DND-41 (cell line): Measurements from ENCODE around the gene MARCHF10.

ENCODE experiments used
- ATAC-seq: fragments of 200-7000 bp; cut with Tn5 transposase; 3 replicates; pipeline ENCODE4 v1.9.1; 2021; ENCODE audit warnings: low read depth; ENCODE audit not compliant: insufficient read depth
- DNase-seq: peaks from one replicate; pipeline ENCODE4 v3.0.0-alpha.2; 2020
- H2AFZ ChIP-seq: 2 replicates; pipeline ENCODE4 v1.6.0; 2012; ENCODE audit warnings: low read depth, low read length
- H3K27ac ChIP-seq: 2 replicates; pipeline ENCODE4 v1.5.1; 2012; ENCODE audit warnings: low read length, inconsistent platforms
- H3K27me3 ChIP-seq: fragments of 200-600 bp; sonication (generic); 2 replicates; pipeline ENCODE4 v1.6.0; 2012; ENCODE audit warnings: low read length, mild to moderate bottlenecking, inconsistent platforms; ENCODE audit not compliant: insufficient read depth, poor library complexity
- H3K36me3 ChIP-seq: 2 replicates; pipeline ENCODE4 v1.5.1; 2012; ENCODE audit warnings: low read length, inconsistent platforms; ENCODE audit not compliant: insufficient read depth
- H3K4me1 ChIP-seq: 2 replicates; pipeline ENCODE4 v1.5.1; 2012; ENCODE audit warnings: mild to moderate bottlenecking, low read length; ENCODE audit not compliant: insufficient read depth
- H3K4me2 ChIP-seq: 2 replicates; pipeline ENCODE4 v1.6.0; 2012; ENCODE audit warnings: mild to moderate bottlenecking, moderate library complexity, low read length, inconsistent platforms; ENCODE audit not compliant: insufficient read depth
- H3K4me3 ChIP-seq, 2 experiments: fragments of 200-600 bp in 1 of 2; shearing (Covaris generic) in 1 of 2; 2 replicates each; pipeline ENCODE4 v1.5.1; 2012 to 2016; ENCODE audit warnings: inconsistent platforms in 2 of 2, low read length in 2 of 2, mild to moderate bottlenecking in 2 of 2, low read depth in 1 of 2, moderate library complexity in 1 of 2
- H3K79me2 ChIP-seq: 2 replicates; pipeline ENCODE4 v1.6.0; 2012; ENCODE audit warnings: low read length, inconsistent platforms; ENCODE audit not compliant: insufficient read depth
- H3K9ac ChIP-seq: 2 replicates; pipeline ENCODE4 v1.6.0; 2012; ENCODE audit warnings: low read depth, mild to moderate bottlenecking, inconsistent platforms, low read length, moderate library complexity
- H3K9me3 ChIP-seq: 2 replicates; pipeline ENCODE4 v1.5.1; 2012; ENCODE audit warnings: low read length, moderate library complexity, mild to moderate bottlenecking, inconsistent platforms; ENCODE audit not compliant: insufficient read depth, severe bottlenecking
- H4K20me1 ChIP-seq: 2 replicates; pipeline ENCODE4 v1.6.0; 2012; ENCODE audit warnings: low read length; ENCODE audit not compliant: insufficient read depth
- CTCF ChIP-seq: IDR thresholded peaks from 2 replicates; pipeline ENCODE4 v1.5.1; 2012; ENCODE audit warnings: borderline replicate concordance, low read length, moderate library complexity, mild to moderate bottlenecking; ENCODE audit not compliant: poor library complexity, severe bottlenecking; ENCODE audit errors: extremely low read depth
- EZH2 ChIP-seq: IDR thresholded peaks from 3 replicates; pipeline ENCODE4 v1.6.1; 2012; ENCODE audit warnings: borderline replicate concordance, low read depth, mild to moderate bottlenecking, moderate library complexity, low read length, inconsistent platforms; ENCODE audit not compliant: severe bottlenecking

The MARCHF10 gene

DNA sequence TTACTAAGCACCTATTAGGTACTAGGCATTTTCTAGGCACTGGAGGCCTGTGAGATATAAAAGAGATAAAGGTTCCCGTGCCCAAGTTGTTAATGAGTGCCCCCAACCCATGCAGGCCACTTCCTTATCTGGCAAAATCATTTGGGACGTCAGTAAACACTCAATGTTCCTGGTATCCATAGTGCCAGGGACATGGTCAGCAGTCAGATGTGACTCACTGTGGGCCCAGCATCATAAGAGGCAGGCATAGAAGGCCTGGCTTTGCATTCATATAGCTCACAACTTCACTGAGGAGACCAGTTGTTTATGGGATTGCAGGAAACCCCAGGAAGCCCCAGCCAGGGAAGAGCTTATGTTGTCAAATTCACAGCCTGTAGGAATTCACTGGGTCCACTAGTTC lies 99.5 kb downstream of the MARCHF10 start:
- Histone ChIP-seq H3K4me3 (no peak overlapping the region), H3K79me2 (no peaks in the 10 kb centered on the region), H3K27me3 (peaks cover 27% of the 10 kb centered on the region), H3K9ac (no peak overlapping the region), H3K36me3 (no peaks in the 10 kb centered on the region), H3K4me1 (peaks cover 9% of the 10 kb centered on the region), H2AFZ (no peak overlapping the region), H3K4me2 (no peak overlapping the region), H3K27ac (no peak overlapping the region), H3K9me3 (no peaks in the 10 kb centered on the region), H4K20me1 (no peaks in the 10 kb centered on the region)
- no peak for TF ChIP-seq EZH2
- no peak for TF ChIP-seq CTCF
- DNase-seq (no peak), ATAC-seq (no peak)

DNA sequence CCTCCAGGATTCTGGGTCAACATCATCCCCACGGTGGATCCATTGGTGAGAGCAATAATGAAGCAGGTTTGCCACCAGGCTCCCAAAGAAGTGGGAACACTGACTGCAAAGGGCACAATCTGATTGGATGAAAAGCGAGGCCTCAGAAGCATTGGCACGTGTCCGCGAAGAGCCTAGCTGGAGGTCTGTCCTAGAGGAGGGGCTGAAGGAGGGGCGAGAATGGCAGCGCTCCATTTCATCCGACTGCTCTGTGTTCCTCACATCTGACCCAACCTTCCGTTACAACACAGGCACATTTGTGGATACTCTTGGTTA lies 100.7 kb downstream of the MARCHF10 start:
- H3K27ac ChIP-seq = no peak overlapping the region
- TF ChIP-seq CTCF (no peak), EZH2 (no peak)
- ATAC-seq = no peak
- H2AFZ ChIP-seq = no peak overlapping the region
- peaks cover 13% of the 10 kb centered on the region for H3K4me1 ChIP-seq
- peaks cover 27% of the 10 kb centered on the region for H3K27me3 ChIP-seq
- no peak overlapping the region for H3K4me2 ChIP-seq
- no peaks in the 10 kb centered on the region for H4K20me1 ChIP-seq
- H3K9me3 ChIP-seq = no peaks in the 10 kb centered on the region
- H3K79me2 ChIP-seq = no peaks in the 10 kb centered on the region
- no peak for DNase-seq
- no peak overlapping the region for H3K9ac ChIP-seq
- H3K36me3 ChIP-seq = no peaks in the 10 kb centered on the region
- H3K4me3 ChIP-seq = no peak overlapping the region

DNA sequence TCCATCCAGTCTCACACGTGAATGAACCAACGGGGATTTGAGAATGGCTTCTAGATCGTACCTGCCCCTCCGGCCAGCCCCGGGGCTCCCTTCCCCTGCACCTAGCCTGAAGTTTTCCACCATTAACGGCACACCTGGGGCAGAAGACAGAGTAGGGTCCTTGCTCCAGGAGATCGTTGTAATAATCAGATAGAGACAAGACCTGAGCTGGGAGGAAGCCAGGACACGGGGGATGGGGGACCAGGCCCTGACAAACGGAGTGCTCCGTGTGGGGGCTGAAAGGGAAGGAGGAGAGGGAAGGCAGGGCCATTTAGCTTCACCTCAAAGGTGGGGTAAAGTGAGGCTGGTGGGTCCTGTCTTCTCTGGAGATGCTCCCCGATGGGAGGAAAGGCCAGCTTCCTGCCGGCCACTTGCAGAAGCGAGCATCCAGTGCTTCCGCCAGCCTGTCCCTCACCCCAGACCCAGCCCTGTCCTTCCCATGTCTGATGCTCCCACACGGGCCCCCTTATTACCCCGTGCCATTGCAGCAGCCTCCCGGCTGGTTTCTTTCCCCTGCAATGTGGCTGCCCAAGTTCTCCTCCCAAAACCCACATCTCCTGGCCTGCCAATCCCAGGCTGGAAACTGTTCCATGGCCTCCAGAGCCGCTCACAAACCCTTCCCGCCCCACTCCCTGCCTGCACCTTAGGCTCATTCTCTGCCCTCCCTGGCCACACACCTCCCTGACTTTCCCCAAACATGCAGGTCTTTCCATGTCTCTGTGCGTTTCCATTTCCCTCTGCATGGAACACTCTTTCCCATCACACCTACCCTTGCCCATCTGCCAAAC lies 101.3 kb downstream of the MARCHF10 start:
- TF ChIP-seq CTCF = no peak
- no peak for TF ChIP-seq EZH2
- DNase-seq (no peak), ATAC-seq (no peak)
- Histone ChIP-seq H3K79me2 (no peaks in the 10 kb centered on the region), H3K4me3 (no peak overlapping the region), H3K9ac (no peak overlapping the region), H2AFZ (no peak overlapping the region), H4K20me1 (no peaks in the 10 kb centered on the region), H3K4me2 (no peak overlapping the region), H3K36me3 (no peaks in the 10 kb centered on the region), H3K9me3 (no peaks in the 10 kb centered on the region), H3K27me3 (peaks cover 27% of the 10 kb centered on the region), H3K4me1 (peaks cover 13% of the 10 kb centered on the region), H3K27ac (no peak overlapping the region)
